ENCODE results near the gene TBC1D7. TPM values are rescaled to one million over a fixed set of nuclear protein-coding genes. Genes with fewer than 3 reads are reported as not detected.

The TBC1D7 gene
- polyA plus RNA-seq, 2 of the 4 experiments (the other 2 are of a cell fraction), result 34.6 to 55.9 TPM

- FAIRE-seq, result no peak
- 0 out of 3 replicates have a peak, but pooled peaks cover 4% of the 10 kb centered on the region for H3K4me1 ChIP-seq
- TF ChIP-seq JUN (IDR thresholded peaks at IDR 0.05), result no peak
- TF ChIP-seq HMGXB4 (CRISPR knock-in tag; IDR thresholded peaks at IDR 0.05; ENCODE audit: borderline replicate concordance), result no peak
- no peak for TF ChIP-seq PHF8 (IDR thresholded peaks at IDR 0.05; ENCODE audit: borderline replicate concordance, low read depth)
- TF ChIP-seq CEBPB (IDR thresholded peaks at IDR 0.05), result no peak
- no peak for TF ChIP-seq MAZ (IDR thresholded peaks at IDR 0.05; ENCODE audit: borderline replicate concordance, low read depth, low read length)
- TF ChIP-seq MYC (IDR thresholded peaks at IDR 0.05; ENCODE audit: borderline replicate concordance, low read length), result no peak
- TF ChIP-seq ZC3H11A (IDR thresholded peaks at IDR 0.05), result no peak
- no peak for TF ChIP-seq GATA3 (IDR thresholded peaks at IDR 0.05; ENCODE audit: borderline replicate concordance)
- no peak for TF ChIP-seq BCL3 (IDR thresholded peaks at IDR 0.05)
- no peak for TF ChIP-seq TFCP2L1 (CRISPR knock-in tag; IDR thresholded peaks at IDR 0.05)
- no peak for TF ChIP-seq ELK1 (IDR thresholded peaks at IDR 0.05; ENCODE audit: low read depth, low read length)
- no peak for TF ChIP-seq JUNB (IDR thresholded peaks at IDR 0.05)
- TF ChIP-seq TP53 (CRISPR knock-in tag; IDR thresholded peaks at IDR 0.05), result no peak
- TF ChIP-seq RFX5 (IDR thresholded peaks at IDR 0.05), result no peak
- TF ChIP-seq HDAC2 (IDR thresholded peaks at IDR 0.05), result no peak
- TF ChIP-seq HOXA7 (CRISPR knock-in tag; IDR thresholded peaks at IDR 0.05), result no peak
- no peak for TF ChIP-seq EHMT2 (IDR thresholded peaks at IDR 0.05; ENCODE audit: low read depth)
- ChIA-PET POLR2A (no interaction called here), CTCF (no interaction called here)
- 88% methylated on average over 13 of the region's 21 CpGs for WGBS (ENCODE audit: missing lambda C conversion rate)
- no peak overlapping the region for H3K4me2 ChIP-seq
- H3K9me3 ChIP-seq, result no peaks in the 10 kb centered on the region
- ATAC-seq, result no peak
- no peak overlapping the region for H3K27ac ChIP-seq
- no peak for DNase-seq (ENCODE audit: low read depth in 1 of 2, low spot score in 1 of 2)
- no peak overlapping the region for H3K4me3 ChIP-seq
These were observed 54.2 kb downstream of the TBC1D7 start for GRCh38 chr6:13273931-13274706.

- H3K9me3 ChIP-seq, result no peaks in the 10 kb centered on the region
- H3K4me2 ChIP-seq, result no peak overlapping the region
- H3K4me1 ChIP-seq, result 0 out of 3 replicates have a peak, but pooled peaks cover 9% of the 10 kb centered on the region
- CTCF ChIA-PET, result no interaction called here
- ATAC-seq (no peak), FAIRE-seq (no peak), DNase-seq (ENCODE audit: low read depth in 1 of 2, low spot score in 1 of 2) (no peak)
- TF ChIP-seq REST (IDR thresholded peaks at IDR 0.05), result no peak
- TF ChIP-seq MAZ (IDR thresholded peaks at IDR 0.05; ENCODE audit: borderline replicate concordance, low read depth, low read length), result no peak
- TF ChIP-seq HEYL (CRISPR knock-in tag; IDR thresholded peaks at IDR 0.05), result no peak
- TF ChIP-seq SMC3 (IDR thresholded peaks at IDR 0.05), result no peak
- no peak for TF ChIP-seq RFX5 (IDR thresholded peaks at IDR 0.05)
- TF ChIP-seq MYC (IDR thresholded peaks at IDR 0.05; ENCODE audit: borderline replicate concordance, low read length), result no peak
- TF ChIP-seq HOXA7 (CRISPR knock-in tag; IDR thresholded peaks at IDR 0.05), result no peak
- no peak for TF ChIP-seq BHLHE40 (IDR thresholded peaks at IDR 0.05; ENCODE audit: low read depth, low read length)
- TF ChIP-seq RARB (CRISPR knock-in tag; IDR thresholded peaks at IDR 0.05), result no peak
- no peak for TF ChIP-seq E2F6 (IDR thresholded peaks at IDR 0.05; ENCODE audit: borderline replicate concordance, low read depth)
- no peak for TF ChIP-seq POLR2A (IDR thresholded peaks at IDR 0.05; ENCODE audit: low read length)
- TF ChIP-seq HMGXB4 (CRISPR knock-in tag; IDR thresholded peaks at IDR 0.05; ENCODE audit: borderline replicate concordance), result no peak
- TF ChIP-seq NPAS2 (CRISPR knock-in tag; IDR thresholded peaks at IDR 0.05; ENCODE audit: borderline replicate concordance), result no peak
- no peak overlapping the region for H3K27ac ChIP-seq
- POLR2A ChIA-PET, result no interaction called here
- WGBS (ENCODE audit: missing lambda C conversion rate), result 76% methylated on average over 5 of the region's 10 CpGs
- H3K4me3 ChIP-seq, result no peak overlapping the region
These were observed 55.0 kb downstream of the TBC1D7 start for GRCh38 chr6:13273202-13273930.

All from A549 (cell line).